OCI-LY7 (cell line): ENCODE data around the gene MAMLD1. TPM values are rescaled to one million over a fixed set of nuclear protein-coding genes. Genes with fewer than 3 reads are reported as not detected.

Experiments used
- BruUV-seq: library from RNA; stranded (reverse); fragments of 400-500 nt; replicated peaks from 2 replicates; lab custom pipeline; 2021; lab: Mats Ljungman, UMichigan
- CTCF ChIA-PET: fragments of 300-600 bp; sonication (Branson Sonifier 250); formaldehyde crosslinking; loops from one replicate; lab custom pipeline; 2022; ENCODE audit warnings: antibody characterized with exemption; ENCODE audit not compliant: unreplicated experiment; lab: Charles Lee
- POLR2A ChIA-PET: fragments of 300-600 bp; sonication (Branson Sonifier 250); formaldehyde crosslinking; loops from one replicate; lab custom pipeline; 2022; ENCODE audit warnings: antibody characterized with exemption; lab: Charles Lee
- DNase-seq: peaks from one replicate; pipeline ENCODE4 v3.0.0-alpha.2; 2015; ENCODE audit warnings: low spot score
- H2AFZ ChIP-seq: fragments of 200-600 bp; sonication (generic), shearing (Covaris generic); 2 replicates; pipeline ENCODE4 v1.6.1; 2014; ENCODE audit warnings: mild to moderate bottlenecking, antibody characterized with exemption, low read length, moderate library complexity
- H3K27ac ChIP-seq: fragments of 200-600 bp; sonication (generic); 2 replicates; pipeline ENCODE4 v1.5.1; 2014; ENCODE audit warnings: mixed run types, low read depth, mild to moderate bottlenecking, moderate library complexity, low read length, inconsistent platforms; ENCODE audit not compliant: poor library complexity, severe bottlenecking
- H3K36me3 ChIP-seq: fragments of 200-600 bp; sonication (generic); 2 replicates; pipeline ENCODE4 v1.6.1; 2014; ENCODE audit warnings: mild to moderate bottlenecking, antibody characterized with exemption, low read length, moderate library complexity, mixed read lengths; ENCODE audit not compliant: insufficient read depth
- H3K4me1 ChIP-seq: fragments of 200-600 bp; sonication (generic); 2 replicates; pipeline ENCODE4 v1.5.1; 2014; ENCODE audit warnings: mild to moderate bottlenecking, low read length; ENCODE audit not compliant: insufficient read depth, poor library complexity, severe bottlenecking
- H3K4me2 ChIP-seq: fragments of 200-600 bp; sonication (generic); 2 replicates; pipeline ENCODE4 v1.6.1; 2014; ENCODE audit warnings: mild to moderate bottlenecking, low read length
- H3K4me3 ChIP-seq: fragments of 200-600 bp; sonication (generic); 2 replicates; pipeline ENCODE4 v1.5.1; 2014; ENCODE audit warnings: mild to moderate bottlenecking, low read depth, low read length; ENCODE audit not compliant: poor library complexity, severe bottlenecking
- H3K79me2 ChIP-seq: fragments of 200-600 bp; sonication (generic); 2 replicates; pipeline ENCODE4 v1.6.1; 2016; ENCODE audit warnings: low read depth, mild to moderate bottlenecking, low read length, moderate library complexity, mixed read lengths; ENCODE audit not compliant: insufficient read depth
- H3K9me2 ChIP-seq: fragments of 200-600 bp; sonication (generic); 2 replicates; pipeline ENCODE4 v1.6.1; 2016; ENCODE audit warnings: mild to moderate bottlenecking, low read length, mixed read lengths; ENCODE audit not compliant: insufficient read depth
- H3K9me3 ChIP-seq: fragments of 200-600 bp; sonication (generic); 2 replicates; pipeline ENCODE4 v1.6.1; 2014; ENCODE audit warnings: mild to moderate bottlenecking, mixed run types, low read length, mixed read lengths
- H4K20me1 ChIP-seq: fragments of 200-600 bp; sonication (generic); 2 replicates; pipeline ENCODE4 v1.6.1; 2014; ENCODE audit warnings: mild to moderate bottlenecking, antibody characterized with exemption, low read length, moderate library complexity, mixed read lengths; ENCODE audit not compliant: insufficient read depth
- CTCF ChIP-seq: fragments of 200-600 bp; sonication (generic); conservative IDR thresholded peaks from 2 replicates; pipeline ENCODE4 v1.5.1; 2014; ENCODE audit warnings: mild to moderate bottlenecking, antibody characterized with exemption, low read length, moderate library complexity, mixed read lengths
- EZH2phosphoT487 ChIP-seq: fragments of 200-600 bp; sonication (generic); IDR thresholded peaks from 2 replicates; pipeline ENCODE4 v1.6.1; 2018; ENCODE audit warnings: low read depth, borderline replicate concordance, mild to moderate bottlenecking, mixed run types, antibody characterized with exemption, low read length, moderate library complexity, mixed read lengths
- intact Hi-C: fragments of 100-400 bp; cut with micrococcal nuclease; formaldehyde crosslinking; loops from one replicate; pipeline ENCODE4 v1.10.0; 2022; ENCODE audit not compliant: unreplicated experiment
- total RNA-seq, 2 experiments: library from RNA; depleted of rRNA in 1 of 2; stranded (reverse); fragments of >200 nt in 1 of 2; shearing (Covaris generic) in 1 of 2; gene quantifications; 2 replicates each; pipeline ENCODE4 v1.2.3, GENCODE V29; 2014 to 2022

The MAMLD1 gene
- total RNA-seq, 2 experiments from 2014 or later: not detected

GRCh38 chrX:150514462-150514861 is 151.3 kb downstream of the MAMLD1 start:
- Histone ChIP-seq H3K27ac (no peak overlapping the region), H2AFZ (no peak overlapping the region), H3K36me3 (no peaks in the 10 kb centered on the region), H3K4me3 (no peak overlapping the region), H3K9me2 (no peaks in the 10 kb centered on the region), H3K4me1 (no peaks in the 10 kb centered on the region), H3K79me2 (no peaks in the 10 kb centered on the region), H3K4me2 (no peak overlapping the region), H3K9me3 (no peaks in the 10 kb centered on the region), H4K20me1 (no peaks in the 10 kb centered on the region)
- ChIA-PET POLR2A (no interaction called here), CTCF (no interaction called here)
- no TSS peak for BruUV-seq
- intact Hi-C loops: no loop called here
- TF ChIP-seq EZH2phosphoT487 (no peak), CTCF (no peak)
- DNase-seq: no peak

GRCh38 chrX:150515801-150516200 is 152.7 kb downstream of the MAMLD1 start:
- no peaks in the 10 kb centered on the region for H3K36me3 ChIP-seq

More at GRCh38 chrX:150515801-150516200, 152.7 kb downstream of the MAMLD1 start:
- TF ChIP-seq CTCF: no peak
- no peak for TF ChIP-seq EZH2phosphoT487
- intact Hi-C loops: no loop called here
- no TSS peak for BruUV-seq
- Histone ChIP-seq H3K4me2 (no peak overlapping the region), H3K4me1 (no peaks in the 10 kb centered on the region), H4K20me1 (no peaks in the 10 kb centered on the region), H2AFZ (no peak overlapping the region), H3K27ac (no peak overlapping the region), H3K9me2 (no peaks in the 10 kb centered on the region), H3K9me3 (no peaks in the 10 kb centered on the region), H3K4me3 (no peak overlapping the region), H3K79me2 (no peaks in the 10 kb centered on the region)
- CTCF ChIA-PET: no interaction called here
- POLR2A ChIA-PET: no interaction called here
- DNase-seq: no peak
